ENCODE data around the gene ZFYVE26. TPM values are rescaled to one million over a fixed set of nuclear protein-coding genes. Genes with fewer than 3 reads are reported as not detected.

ZFYVE26 gene
- total and polyA plus RNA-seq, 10 of the 15 experiments (the other 5 are each of a cell fraction or from before 2014, with no cell fraction given): 1.00 to 25.6 (median 12.0) TPM

GRCh38 chr14:67733616-67734015 is 82.8 kb downstream of the ZFYVE26 start (continued):
- no peak for TF ChIP-seq HDGF (IDR thresholded peaks at IDR 0.05)
- TF ChIP-seq EP300 (IDR thresholded peaks at IDR 0.05; ENCODE audit: borderline replicate concordance in 1 of 2, control insufficient read depth in 1 of 2, low read depth in 2 of 2, low read length in 2 of 2): no peak

- DNase-seq (ENCODE audit: low read depth, low spot score) (no peak), ATAC-seq (no peak), FAIRE-seq (no peak)
- no peak for TF ChIP-seq CHD1 (IDR thresholded peaks at IDR 0.05; ENCODE audit: low read depth, low read length)
- no peak for TF ChIP-seq FOS (IDR thresholded peaks at IDR 0.05; ENCODE audit: borderline replicate concordance, extremely low read depth, insufficient read length)
- TF ChIP-seq, protein P1, sequence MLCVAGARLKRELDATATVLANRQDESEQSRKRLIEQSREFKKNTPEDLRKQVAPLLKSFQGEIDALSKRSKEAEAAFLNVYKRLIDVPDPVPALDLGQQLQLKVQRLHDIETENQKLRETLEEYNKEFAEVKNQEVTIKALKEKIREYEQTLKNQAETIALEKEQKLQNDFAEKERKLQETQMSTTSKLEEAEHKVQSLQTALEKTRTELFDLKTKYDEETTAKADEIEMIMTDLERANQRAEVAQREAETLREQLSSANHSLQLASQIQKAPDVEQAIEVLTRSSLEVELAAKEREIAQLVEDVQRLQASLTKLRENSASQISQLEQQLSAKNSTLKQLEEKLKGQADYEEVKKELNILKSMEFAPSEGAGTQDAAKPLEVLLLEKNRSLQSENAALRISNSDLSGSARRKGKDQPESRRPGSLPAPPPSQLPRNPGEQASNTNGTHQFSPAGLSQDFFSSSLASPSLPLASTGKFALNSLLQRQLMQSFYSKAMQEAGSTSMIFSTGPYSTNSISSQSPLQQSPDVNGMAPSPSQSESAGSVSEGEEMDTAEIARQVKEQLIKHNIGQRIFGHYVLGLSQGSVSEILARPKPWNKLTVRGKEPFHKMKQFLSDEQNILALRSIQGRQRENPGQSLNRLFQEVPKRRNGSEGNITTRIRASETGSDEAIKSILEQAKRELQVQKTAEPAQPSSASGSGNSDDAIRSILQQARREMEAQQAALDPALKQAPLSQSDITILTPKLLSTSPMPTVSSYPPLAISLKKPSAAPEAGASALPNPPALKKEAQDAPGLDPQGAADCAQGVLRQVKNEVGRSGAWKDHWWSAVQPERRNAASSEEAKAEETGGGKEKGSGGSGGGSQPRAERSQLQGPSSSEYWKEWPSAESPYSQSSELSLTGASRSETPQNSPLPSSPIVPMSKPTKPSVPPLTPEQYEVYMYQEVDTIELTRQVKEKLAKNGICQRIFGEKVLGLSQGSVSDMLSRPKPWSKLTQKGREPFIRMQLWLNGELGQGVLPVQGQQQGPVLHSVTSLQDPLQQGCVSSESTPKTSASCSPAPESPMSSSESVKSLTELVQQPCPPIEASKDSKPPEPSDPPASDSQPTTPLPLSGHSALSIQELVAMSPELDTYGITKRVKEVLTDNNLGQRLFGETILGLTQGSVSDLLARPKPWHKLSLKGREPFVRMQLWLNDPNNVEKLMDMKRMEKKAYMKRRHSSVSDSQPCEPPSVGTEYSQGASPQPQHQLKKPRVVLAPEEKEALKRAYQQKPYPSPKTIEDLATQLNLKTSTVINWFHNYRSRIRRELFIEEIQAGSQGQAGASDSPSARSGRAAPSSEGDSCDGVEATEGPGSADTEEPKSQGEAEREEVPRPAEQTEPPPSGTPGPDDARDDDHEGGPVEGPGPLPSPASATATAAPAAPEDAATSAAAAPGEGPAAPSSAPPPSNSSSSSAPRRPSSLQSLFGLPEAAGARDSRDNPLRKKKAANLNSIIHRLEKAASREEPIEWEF (IDR thresholded peaks at IDR 0.05; ENCODE audit: insufficient replicate concordance, low read depth, low read length): no peak
- TF ChIP-seq RFX5 (IDR thresholded peaks at IDR 0.05; ENCODE audit: low read depth, low read length): no peak
- TF ChIP-seq, protein P2, sequence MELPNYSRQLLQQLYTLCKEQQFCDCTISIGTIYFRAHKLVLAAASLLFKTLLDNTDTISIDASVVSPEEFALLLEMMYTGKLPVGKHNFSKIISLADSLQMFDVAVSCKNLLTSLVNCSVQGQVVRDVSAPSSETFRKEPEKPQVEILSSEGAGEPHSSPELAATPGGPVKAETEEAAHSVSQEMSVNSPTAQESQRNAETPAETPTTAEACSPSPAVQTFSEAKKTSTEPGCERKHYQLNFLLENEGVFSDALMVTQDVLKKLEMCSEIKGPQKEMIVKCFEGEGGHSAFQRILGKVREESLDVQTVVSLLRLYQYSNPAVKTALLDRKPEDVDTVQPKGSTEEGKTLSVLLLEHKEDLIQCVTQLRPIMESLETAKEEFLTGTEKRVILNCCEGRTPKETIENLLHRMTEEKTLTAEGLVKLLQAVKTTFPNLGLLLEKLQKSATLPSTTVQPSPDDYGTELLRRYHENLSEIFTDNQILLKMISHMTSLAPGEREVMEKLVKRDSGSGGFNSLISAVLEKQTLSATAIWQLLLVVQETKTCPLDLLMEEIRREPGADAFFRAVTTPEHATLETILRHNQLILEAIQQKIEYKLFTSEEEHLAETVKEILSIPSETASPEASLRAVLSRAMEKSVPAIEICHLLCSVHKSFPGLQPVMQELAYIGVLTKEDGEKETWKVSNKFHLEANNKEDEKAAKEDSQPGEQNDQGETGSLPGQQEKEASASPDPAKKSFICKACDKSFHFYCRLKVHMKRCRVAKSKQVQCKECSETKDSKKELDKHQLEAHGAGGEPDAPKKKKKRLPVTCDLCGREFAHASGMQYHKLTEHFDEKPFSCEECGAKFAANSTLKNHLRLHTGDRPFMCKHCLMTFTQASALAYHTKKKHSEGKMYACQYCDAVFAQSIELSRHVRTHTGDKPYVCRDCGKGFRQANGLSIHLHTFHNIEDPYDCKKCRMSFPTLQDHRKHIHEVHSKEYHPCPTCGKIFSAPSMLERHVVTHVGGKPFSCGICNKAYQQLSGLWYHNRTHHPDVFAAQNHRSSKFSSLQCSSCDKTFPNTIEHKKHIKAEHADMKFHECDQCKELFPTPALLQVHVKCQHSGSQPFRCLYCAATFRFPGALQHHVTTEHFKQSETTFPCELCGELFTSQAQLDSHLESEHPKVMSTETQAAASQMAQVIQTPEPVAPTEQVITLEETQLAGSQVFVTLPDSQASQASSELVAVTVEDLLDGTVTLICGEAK (IDR thresholded peaks at IDR 0.05; ENCODE audit: borderline replicate concordance): no peak
- RAD21 ChIA-PET (ENCODE audit: unreplicated experiment): no interaction called here
- in situ Hi-C loops (cut with MboI) (no loop called here), intact Hi-C loops (cut with micrococcal nuclease; ENCODE audit: unreplicated experiment) (no loop called here)
- Histone ChIP-seq H2AFZ (ENCODE audit: control insufficient read depth, low read depth, low read length) (no peak overlapping the region), H3K36me3 (ENCODE audit: control insufficient read depth in 2 of 2, insufficient read depth in 2 of 2, low read length in 1 of 2) (no peaks in the 10 kb centered on the region), H3K27me3 (replicated peaks in 1 of 2; ENCODE audit: control insufficient read depth in 2 of 2, insufficient read depth in 2 of 2, low read length in 1 of 2) (no peaks in the 10 kb centered on the region), H3K9ac (ENCODE audit: control insufficient read depth, insufficient read depth, low read length) (no peak overlapping the region), H3K27ac (ENCODE audit: control insufficient read depth, insufficient read depth) (no peak overlapping the region), H3K4me1 (ENCODE audit: control insufficient read depth, insufficient read depth, low read length) (no peaks in the 10 kb centered on the region), H3K4me3 (no peak overlapping the region), H3K9me3 (replicated peaks; ENCODE audit: control insufficient read depth, insufficient read depth, low read length) (no peaks in the 10 kb centered on the region), H3K4me2 (ENCODE audit: control insufficient read depth, insufficient read depth) (no peak overlapping the region), H4K20me1 (ENCODE audit: control insufficient read depth, insufficient read depth) (no peaks in the 10 kb centered on the region), H3K79me2 (ENCODE audit: control insufficient read depth, insufficient read depth, low read length) (no peaks in the 10 kb centered on the region)
- CTCF ChIA-PET: no interaction called here
- POLR2A ChIA-PET: interaction anchor here (0.7 to 1.0 kb wide), 2 partner anchors 18 to 1478 kb away, joined by 3 to 4 read pairs; no protein-coding TSS in a partner anchor
- 58% methylated on average over 21 of the region's 21 CpGs for WGBS (ENCODE audit: insufficient coverage, insufficient replicate concordance, low lambda C conversion rate, missing lambda C conversion rate)
- BruUV-seq (replicated peaks): no TSS peak
- SMC1A ChIA-PET (ENCODE audit: uncharacterized antibody, unreplicated experiment): interaction anchor here (1.8 kb wide), 1 partner anchor 25 kb away, joined by 4 read pairs; no protein-coding TSS in a partner anchor
Measured at GRCh38 chr14:67729072-67729885, 87.1 kb downstream of the ZFYVE26 start.

Measured in GM12878 (cell line).